Measurements from ENCODE around the gene SGK1.
"Not testable (repeated sequence)": the region's sequence is repeated elsewhere in the genome, so short reads cannot be mapped to it uniquely, and the experiment has no call there.

SGK1 gene

GRCh38 chr6:134326192-134326591 is 8.3 kb upstream of the SGK1 start:
- DNase-seq: not testable (repeated sequence)

GRCh38 chr6:134324766-134325165 is 6.9 kb upstream of the SGK1 start:
- no peak for DNase-seq

- DNase-seq: no peak
Measured at GRCh38 chr6:134324141-134324540, 6.2 kb upstream of the SGK1 start.

GRCh38 chr6:134323698-134324097 is 5.8 kb upstream of the SGK1 start:
- DNase-seq: no peak

GRCh38 chr6:134323294-134323693 is 5.4 kb upstream of the SGK1 start:
- no peak for DNase-seq

GRCh38 chr6:134322216-134322615 is 4.3 kb upstream of the SGK1 start:
- no peak for DNase-seq

- no peak for DNase-seq
Measured at GRCh38 chr6:134321246-134321645, 3.3 kb upstream of the SGK1 start.

GRCh38 chr6:134319686-134320085 is 1.8 kb upstream of the SGK1 start:
- DNase-seq: not testable (repeated sequence)

GRCh38 chr6:134318974-134319281 is 1.0 kb upstream of the SGK1 start:
- DNase-seq: no peak

GRCh38 chr6:134318236-134318973 is 493 bp upstream of the SGK1 start:
- DNase-seq: no peak

- DNase-seq: no peak
Measured at GRCh38 chr6:134316733-134317431, 1.0 kb downstream of the SGK1 start.

GRCh38 chr6:134315974-134316441 is 1.9 kb downstream of the SGK1 start:
- no peak for DNase-seq

- DNase-seq: no peak
Measured at GRCh38 chr6:134315189-134315588, 2.7 kb downstream of the SGK1 start.

- DNase-seq: no peak
Measured at GRCh38 chr6:134314006-134314821, 3.7 kb downstream of the SGK1 start.

GRCh38 chr6:134312038-134312660 is 5.8 kb downstream of the SGK1 start:
- no peak for DNase-seq

GRCh38 chr6:134310817-134311216 is 7.1 kb downstream of the SGK1 start:
- no peak for DNase-seq

GRCh38 chr6:134309983-134310605 is 7.8 kb downstream of the SGK1 start:
- no peak for DNase-seq

- DNase-seq: no peak
Measured at GRCh38 chr6:134309227-134309626, 8.7 kb downstream of the SGK1 start.

GRCh38 chr6:134308800-134309199 is 9.1 kb downstream of the SGK1 start:
- DNase-seq: no peak

GRCh38 chr6:134307870-134308269 is 10.0 kb downstream of the SGK1 start:
- no peak for DNase-seq

- DNase-seq: no peak
Measured at GRCh38 chr6:134307075-134307474, 10.8 kb downstream of the SGK1 start.

GRCh38 chr6:134304381-134304780 is 13.5 kb downstream of the SGK1 start:
- DNase-seq: not testable (repeated sequence)

- DNase-seq: no peak
Measured at GRCh38 chr6:134303891-134304290, 14.0 kb downstream of the SGK1 start.
